Renal cortex interstitium (tissue), 11 donors: ENCODE measurements around the gene CNTN6. TPM values are rescaled to one million over a fixed set of nuclear protein-coding genes. Genes with fewer than 3 reads are reported as not detected.

Source experiments
- DNase-seq, 11 donors: peaks; one replicate each; pipeline ENCODE4 v3.0.0-alpha.2; 2013; ENCODE audit warnings: low read depth in 9 of 11, low spot score in 4 of 11; ENCODE audit errors: extremely low read depth in 1 of 11
- polyA plus RNA-seq, 3 donors: library from polyadenylated mRNA; unstranded; fragments of 120-200 nt; gene quantifications; one replicate each; pipeline ENCODE4 v1.2.1, GENCODE V29; 2013; ENCODE audit not compliant: insufficient read length in 3 of 3

The CNTN6 gene
- polyA plus RNA-seq, 3 donors = 3.5 to 3.8 (median 3.7) TPM

DNA sequence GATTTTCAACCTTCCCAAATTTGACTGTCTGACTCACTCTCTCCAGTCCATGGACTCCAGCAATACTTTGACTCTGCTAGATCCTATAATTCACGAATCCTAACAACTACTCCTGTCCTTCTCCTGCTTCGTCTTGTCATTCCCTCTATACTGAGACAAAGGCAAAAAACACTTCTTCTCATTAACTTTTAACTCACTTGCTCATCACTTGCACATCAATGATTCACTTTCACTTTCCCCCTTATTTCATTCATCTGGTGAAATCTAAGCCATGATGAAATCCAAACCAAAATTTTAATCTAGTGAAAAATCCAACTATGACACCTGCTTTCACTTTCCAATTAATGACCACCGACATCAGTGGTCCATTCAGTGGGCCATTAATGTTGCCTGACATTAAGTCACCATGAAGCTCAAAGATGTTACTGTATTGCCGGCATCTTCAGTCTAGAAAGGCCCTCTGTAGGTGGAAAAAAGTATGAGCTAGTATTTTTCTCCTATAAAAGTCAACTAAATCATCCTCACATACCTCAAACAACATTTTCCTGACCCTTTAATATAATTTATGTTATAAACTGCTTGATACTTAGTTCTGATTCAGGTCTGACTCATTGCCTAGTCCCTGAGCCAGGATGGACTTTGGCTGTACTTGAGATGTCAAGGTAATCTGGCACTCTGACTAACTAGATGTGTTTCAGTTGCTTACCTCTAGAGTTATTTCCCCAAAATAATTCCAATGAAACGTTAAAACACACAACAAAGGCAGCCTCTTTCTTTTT lies 158.6 kb downstream of the CNTN6 start:
- no peak for DNase-seq

- DNase-seq = no peak
Measured at GRCh38 chr3:1252061-1252430, 159.2 kb downstream of the CNTN6 start.

- DNase-seq = no peak
Measured at GRCh38 chr3:1262246-1262645, 169.4 kb downstream of the CNTN6 start.

GRCh38 chr3:1263121-1263520 lies 170.3 kb downstream of the CNTN6 start:
- DNase-seq = no peak

DNA sequence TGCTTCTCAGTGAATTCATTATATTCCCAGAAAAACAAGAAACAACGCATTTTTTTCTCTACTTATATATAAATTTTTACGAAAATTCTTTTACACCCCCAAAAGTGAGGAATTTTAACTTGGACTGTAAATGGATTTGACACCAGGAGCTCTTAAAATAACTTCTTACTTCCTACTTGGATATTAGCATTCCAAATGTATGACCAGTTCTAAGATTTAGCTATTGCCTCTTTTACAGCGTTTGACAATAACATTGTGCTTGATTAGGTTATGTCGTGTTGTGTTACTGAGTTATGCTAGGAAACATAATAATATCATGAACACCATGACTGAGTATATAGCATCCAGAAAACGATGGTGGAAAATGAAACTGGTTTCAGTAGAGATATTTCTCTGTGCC lies 177.0 kb downstream of the CNTN6 start:
- no peak for DNase-seq

GRCh38 chr3:1272546-1273265 lies 179.9 kb downstream of the CNTN6 start:
- no peak for DNase-seq

DNA sequence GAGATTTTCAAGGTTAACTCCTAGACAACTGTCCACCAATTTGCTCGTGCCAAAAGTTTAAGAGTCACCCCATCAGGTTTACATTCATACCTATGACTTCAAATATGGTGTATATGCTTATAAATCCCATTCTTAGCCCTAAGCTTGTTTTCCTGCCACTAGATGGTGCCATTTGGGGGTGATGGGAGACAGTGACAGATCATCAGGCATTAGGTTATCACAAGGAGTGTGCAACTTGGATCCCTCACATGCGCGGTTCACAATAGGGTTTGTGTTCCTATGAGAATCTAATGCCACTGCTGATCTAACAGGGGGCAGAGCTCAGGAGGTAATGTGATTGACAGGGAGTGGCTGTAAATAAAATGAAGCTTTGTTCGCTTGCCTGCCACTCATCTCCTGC lies 182.7 kb downstream of the CNTN6 start:
- no peak for DNase-seq

GRCh38 chr3:1287815-1288214 lies 195.0 kb downstream of the CNTN6 start:
- DNase-seq = no peak

DNA sequence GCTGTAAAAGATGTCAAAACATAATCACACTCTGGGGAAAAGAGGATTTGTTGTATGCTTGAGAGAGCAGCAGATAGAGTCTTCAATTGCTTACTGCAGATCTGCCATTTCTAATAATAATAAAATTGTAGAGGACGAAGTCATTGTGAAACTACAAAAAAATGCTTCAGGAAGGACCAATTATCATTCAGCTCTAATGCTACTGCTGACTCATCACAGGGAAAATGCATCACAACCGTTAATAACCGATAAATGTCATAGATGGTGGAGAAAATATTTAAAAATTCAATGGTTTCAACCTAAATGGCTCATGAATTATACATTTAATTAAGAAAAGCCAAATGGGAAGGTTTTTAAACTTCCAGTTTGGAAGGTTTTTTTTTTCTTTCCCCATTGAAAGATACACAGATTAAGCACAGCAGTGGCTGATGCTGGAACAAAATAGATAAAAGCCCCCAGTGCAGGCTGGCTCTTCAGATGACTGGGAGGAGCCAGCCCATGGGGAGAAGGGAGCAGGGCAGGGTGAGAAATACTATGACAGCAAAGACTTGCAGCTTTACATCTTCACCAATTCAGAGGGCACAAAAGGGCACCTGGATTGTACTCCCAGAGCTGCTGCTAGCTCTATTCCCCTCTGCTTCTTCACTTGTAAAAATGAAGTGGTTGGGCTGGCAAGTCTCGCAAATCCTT lies 196.1 kb downstream of the CNTN6 start:
- no peak for DNase-seq

- no peak for DNase-seq
Measured at GRCh38 chr3:1292571-1293071, 199.8 kb downstream of the CNTN6 start.

GRCh38 chr3:1294586-1294985 lies 201.8 kb downstream of the CNTN6 start:
- no peak for DNase-seq

GRCh38 chr3:1318296-1319005 lies 225.6 kb downstream of the CNTN6 start:
- DNase-seq = no peak

DNA sequence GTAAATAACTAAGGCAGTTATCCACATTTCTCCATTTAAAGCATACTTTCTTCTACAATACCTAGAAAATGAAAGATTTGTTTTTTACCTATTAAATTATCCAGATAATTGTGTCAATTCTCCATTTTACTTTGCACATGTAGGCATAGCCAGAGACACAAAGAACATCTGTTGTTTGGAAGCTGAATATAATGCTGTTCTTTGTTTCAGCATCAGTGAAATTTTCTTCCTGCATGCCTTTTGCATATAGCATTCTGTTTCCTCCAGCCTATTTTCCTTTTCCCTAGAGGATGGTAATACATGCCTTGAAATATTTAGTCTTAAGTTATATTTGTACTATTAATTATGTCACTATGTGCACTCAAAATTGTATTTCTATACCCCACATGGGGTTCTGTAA lies 233.7 kb downstream of the CNTN6 start:
- no peak for DNase-seq

- no peak for DNase-seq
Measured at GRCh38 chr3:1330107-1330506, 237.3 kb downstream of the CNTN6 start.

DNA sequence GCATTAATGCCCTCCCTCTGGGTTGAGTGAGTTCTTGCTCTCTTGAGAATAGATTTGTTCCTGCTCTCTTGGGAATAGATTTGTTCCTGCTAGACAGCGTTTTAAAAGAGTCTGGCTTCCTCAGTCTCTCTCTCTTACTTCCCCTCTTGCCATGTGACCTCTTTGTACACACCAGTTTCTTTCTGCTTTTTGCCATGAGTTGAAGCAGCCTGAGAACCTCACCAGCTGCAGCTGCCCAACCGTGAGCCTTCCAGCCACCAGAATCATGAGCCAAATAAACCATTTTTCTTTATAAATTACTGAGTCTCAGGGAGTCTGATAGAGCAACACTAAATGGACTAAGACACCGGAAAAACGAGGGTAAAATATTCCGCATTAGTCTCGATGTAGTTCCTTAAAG lies 253.6 kb downstream of the CNTN6 start:
- no peak for DNase-seq

DNA sequence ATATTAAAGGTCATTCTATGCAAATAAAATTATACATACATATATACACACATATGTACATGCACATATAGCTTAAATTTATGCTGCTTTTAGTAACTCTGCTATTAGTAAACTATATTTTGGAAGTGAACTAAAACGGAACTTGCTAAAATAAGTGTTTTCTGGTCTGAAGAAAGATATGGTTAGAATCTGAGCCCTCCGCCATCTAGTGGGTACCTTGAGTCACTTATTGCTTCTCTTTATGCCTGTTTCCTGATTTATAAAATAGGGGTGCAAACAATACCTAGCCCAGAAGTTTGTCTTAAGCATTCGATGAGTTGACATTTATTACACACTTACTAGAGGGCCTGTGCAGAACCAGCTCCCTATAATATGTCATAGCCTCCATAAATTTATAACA lies 255.7 kb downstream of the CNTN6 start:
- no peak for DNase-seq

DNA sequence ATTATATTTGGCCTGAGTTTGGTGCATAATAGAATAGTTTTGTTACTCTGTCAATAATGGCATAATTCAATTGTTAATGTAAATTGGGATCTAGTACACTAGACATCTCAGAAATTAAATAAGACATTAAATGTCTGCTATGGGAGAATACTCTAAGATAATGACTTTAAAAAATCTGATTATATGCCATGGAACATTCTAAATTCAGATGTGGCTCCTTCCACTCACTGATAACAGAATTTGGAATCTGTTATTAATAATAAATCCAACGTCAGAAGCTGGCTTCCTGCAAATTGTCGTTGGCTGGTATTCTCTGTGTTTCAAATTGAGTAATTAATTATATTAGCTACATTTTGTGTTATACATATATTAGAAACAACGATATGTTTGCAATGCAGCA lies 258.1 kb downstream of the CNTN6 start:
- no peak for DNase-seq

DNA sequence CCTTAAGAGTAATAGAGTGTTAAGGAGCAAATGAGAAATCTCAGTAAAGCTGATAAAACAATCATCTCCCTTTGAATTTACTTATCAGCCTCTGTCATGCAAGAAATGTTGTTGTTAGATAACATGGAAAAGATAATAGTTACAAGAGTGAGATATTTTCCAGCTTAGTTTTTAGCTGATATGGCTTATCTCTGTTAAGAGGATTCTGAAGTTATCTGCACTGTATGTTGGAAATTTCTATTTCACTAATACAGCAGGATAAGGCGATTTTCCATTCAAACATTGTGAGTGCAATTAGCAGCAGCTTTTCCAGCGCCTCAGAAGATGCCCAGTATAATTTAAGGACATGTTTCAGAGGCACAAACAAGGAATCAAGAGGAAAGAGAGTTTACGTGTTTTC lies 262.9 kb downstream of the CNTN6 start:
- DNase-seq = no peak

DNA sequence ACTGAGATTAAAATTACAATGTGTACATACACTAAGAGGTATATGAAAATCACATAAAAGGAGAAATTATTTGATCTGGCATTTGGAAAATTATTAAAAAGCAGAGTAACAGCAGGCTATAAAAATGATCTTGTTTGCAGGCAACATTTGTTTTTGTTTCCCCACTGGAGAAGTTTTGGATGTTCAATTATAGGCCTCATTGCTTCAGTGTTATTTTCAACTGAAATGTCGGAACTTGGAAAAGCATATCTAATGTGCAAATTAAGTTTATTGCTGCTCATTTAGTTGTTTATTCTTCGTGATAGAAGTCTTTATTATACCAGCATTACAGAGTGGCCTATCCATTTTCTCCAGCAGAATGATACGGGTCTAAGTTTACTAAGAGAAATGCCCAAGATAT lies 263.3 kb downstream of the CNTN6 start:
- no peak for DNase-seq
